Ecto neural progenitor cell (in vitro differentiated cells): ENCODE measurements around the gene DNAH6.
"Not testable (repeated sequence)": the region's sequence is repeated elsewhere in the genome, so short reads cannot be mapped to it uniquely, and the experiment has no call there.

ENCODE experiments used
- DNase-seq: peaks from one replicate; pipeline ENCODE4 v3.0.0-alpha.2; 2018; ENCODE audit warnings: low spot score

The DNAH6 gene

DNA sequence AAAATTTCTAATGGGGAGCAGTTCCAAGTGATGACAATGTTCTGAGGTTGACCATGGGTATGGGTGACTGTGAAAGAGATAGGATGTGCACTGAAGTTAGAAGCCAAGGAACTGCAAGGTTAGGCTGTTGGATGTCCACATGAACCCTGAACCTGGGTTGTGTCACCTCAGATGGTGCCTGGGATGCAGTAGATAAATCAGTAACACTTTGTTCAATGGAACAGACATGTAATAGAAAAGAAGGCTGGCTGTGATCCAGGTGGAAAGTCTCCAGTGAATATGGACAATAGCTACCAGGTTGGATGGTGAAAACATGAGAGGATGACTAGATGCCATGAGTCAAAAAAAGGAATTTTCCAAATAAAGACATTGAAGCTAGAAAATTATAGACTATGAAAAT lies 233.1 kb downstream of the DNAH6 start:
- DNase-seq, result no peak

DNA sequence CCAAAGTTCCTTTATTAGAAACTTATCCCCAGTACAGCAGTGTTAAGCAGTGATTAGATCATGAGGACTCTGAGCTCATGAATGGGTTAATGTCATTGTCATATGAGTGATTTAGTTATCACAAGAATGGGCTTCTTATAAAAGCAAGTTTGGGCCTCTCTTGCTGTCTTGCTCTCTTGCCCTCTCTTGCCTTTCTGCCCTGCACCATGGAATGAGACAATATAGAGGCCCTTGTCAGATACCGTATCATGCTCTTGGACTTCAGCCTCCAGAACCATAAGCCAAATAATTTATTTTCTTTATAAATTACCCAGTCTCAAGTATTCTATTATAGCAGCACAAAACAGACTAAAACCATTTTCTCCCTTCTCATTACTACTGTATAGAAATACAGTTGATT lies 238.8 kb downstream of the DNAH6 start:
- DNase-seq, result no peak

- no peak for DNase-seq
Measured at GRCh38 chr2:84757648-84758047, 241.3 kb downstream of the DNAH6 start.

DNA sequence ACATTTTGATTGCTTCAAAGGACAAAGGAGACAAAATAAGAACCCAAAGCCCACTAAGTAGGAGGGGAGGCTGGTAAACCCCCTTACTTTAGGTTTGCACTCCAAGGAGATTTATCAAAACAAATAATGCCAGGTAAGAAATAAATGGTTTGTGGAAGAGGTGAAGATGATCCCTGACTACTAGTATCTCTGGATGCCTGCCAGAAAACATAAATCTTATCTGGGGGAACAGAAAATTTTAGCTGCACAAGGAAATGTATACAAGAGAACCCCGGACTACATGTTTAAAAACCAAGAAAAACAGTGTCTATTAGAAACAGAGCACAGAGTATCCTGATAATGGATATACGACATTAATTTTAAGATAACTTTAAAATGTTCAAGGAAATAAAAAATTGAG lies 250.5 kb downstream of the DNAH6 start:
- DNase-seq, result no peak

GRCh38 chr2:84768840-84769239 lies 252.5 kb downstream of the DNAH6 start:
- DNase-seq, result no peak

GRCh38 chr2:84770280-84770679 lies 254.0 kb downstream of the DNAH6 start:
- no peak for DNase-seq

- no peak for DNase-seq
Measured at GRCh38 chr2:84771251-84771650, 255.0 kb downstream of the DNAH6 start.

- DNase-seq, result not testable (repeated sequence)
Measured at GRCh38 chr2:84773562-84773961, 257.3 kb downstream of the DNAH6 start.

- no peak for DNase-seq
Measured at GRCh38 chr2:84776011-84776410, 259.7 kb downstream of the DNAH6 start.

DNA sequence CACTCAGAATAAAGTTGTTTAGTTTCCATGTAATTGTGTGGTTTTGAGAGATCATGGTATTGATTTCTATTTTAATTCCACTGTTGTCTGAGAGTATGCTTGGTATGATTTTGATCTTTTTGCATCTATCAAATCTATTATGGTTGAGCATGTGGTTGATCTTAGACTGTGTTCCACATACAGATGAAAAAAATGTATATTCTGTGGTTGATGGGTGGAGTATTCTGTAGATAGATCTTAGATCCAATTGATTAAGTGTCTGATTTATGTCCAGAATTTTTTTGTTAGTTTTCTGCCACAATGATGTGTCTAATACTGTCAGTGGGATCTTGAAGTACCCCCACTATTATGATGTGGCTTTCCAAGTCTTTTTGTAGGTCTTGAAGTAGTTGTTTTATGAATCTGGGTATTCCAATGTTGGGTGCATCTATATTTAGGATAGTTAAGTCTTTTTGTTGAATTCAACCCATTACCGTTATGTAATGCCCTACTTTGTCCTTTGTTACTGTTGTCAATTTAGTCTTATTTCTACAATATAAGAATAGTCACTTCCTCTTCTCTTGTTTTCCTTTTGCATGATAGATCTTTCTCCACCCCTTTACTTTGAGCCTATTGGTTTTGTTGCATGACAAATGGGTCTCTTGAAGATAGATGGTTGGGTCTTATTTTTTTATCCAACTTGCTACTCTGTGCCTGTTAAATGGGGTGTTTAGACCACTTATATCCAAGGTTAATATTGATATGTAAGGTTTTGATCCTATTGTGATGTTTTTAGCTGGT lies 262.8 kb downstream of the DNAH6 start:
- DNase-seq, result no peak

- no peak for DNase-seq
Measured at GRCh38 chr2:84779781-84780180, 263.5 kb downstream of the DNAH6 start.

- DNase-seq, result no peak
Measured at GRCh38 chr2:84781942-84782716, 265.8 kb downstream of the DNAH6 start.

GRCh38 chr2:84782717-84783442 lies 266.6 kb downstream of the DNAH6 start:
- no peak for DNase-seq

GRCh38 chr2:84785950-84786349 lies 269.7 kb downstream of the DNAH6 start:
- no peak for DNase-seq

GRCh38 chr2:84786601-84787000 lies 270.3 kb downstream of the DNAH6 start:
- DNase-seq, result no peak

GRCh38 chr2:84788027-84788426 lies 271.7 kb downstream of the DNAH6 start:
- DNase-seq, result no peak

DNA sequence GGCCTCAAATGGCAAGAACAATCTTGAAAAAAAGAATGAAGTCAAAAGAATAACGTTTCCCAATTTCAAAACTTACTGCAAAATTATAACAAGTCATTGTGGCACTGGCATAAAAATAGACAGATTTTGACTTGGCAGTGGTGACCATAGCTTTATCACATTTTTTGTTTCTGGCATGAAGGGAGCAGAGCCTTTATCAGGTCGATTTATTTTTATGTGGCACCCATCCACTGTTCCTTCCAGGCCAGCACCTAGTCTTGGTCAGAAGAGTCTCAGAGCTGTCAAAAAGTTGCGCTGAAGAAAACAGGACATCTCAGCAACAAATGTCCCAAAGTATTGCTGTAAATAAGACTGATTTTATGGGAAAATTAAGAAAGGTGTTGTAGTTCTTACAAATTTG lies 272.2 kb downstream of the DNAH6 start:
- no peak for DNase-seq

DNA sequence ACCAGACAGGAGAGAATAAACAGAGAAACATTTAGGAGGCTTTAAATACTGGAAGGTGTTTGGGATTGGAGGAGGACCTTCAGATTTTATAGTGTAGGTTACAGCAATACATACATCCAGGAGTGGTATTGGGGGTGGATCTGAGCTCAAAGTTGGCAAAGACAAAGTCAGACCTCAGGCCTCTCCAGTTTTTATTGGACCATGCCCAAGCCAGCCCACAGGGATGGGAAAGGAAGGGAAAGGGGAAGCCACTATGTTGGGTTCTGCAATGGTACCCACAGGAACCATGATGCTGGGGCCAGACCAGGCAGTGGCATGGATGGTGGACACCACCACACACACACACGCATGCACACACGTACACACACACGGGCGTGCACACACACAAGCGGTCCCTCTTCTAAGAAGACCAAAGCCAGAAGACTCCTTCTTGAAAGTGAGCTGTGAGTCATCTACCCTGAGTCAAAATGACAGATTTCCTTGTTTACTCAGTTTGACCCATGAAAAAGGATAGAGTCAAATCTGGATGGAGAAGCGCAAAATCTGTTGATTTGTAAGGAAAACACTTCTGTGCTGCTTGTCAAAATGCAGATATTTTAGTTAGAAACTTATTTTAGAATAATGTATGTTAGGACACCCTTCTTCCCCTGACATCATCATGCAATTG lies 276.7 kb downstream of the DNAH6 start:
- no peak for DNase-seq

DNA sequence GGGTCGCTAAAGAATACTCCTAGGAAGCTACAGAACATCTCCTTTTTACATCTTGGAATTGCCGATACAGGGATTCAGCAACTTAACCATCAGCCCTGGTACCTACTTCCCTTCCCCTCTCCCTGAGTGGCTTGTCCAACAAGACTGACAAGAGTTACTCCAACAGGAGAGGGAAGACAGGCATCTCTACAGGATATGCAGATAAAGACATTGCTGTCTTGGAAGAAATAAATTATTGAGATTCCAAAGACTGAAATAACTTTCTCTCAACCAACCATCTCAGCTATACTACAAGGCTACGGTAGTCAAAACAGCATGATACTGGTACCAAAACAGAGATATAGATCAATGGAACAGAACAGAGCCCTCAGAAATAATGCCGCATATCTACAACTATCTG lies 277.3 kb downstream of the DNAH6 start:
- DNase-seq, result no peak

- no peak for DNase-seq
Measured at GRCh38 chr2:84796798-84797197, 280.5 kb downstream of the DNAH6 start.

GRCh38 chr2:84797271-84797670 lies 281.0 kb downstream of the DNAH6 start:
- DNase-seq, result no peak

DNA sequence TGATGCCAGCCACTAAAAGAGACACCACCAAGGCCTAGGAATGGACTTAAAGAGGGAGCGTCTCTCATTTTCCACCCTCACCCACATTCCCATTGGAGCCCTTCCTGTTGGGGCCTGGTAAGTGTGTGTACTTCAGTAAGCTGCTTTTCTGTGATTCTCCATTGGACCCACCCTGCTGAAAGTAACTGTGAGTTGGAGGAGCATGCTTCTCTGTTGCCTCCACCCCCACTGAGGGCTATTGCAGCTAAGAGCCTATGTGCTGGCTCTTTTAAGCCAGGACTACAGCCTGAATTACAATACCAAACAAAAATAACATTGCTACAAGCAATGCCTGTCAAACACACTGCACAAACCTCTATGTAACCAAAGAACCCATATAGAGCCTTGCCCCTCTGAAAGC lies 283.5 kb downstream of the DNAH6 start:
- no peak for DNase-seq
